HL-60 (cell line): Measurements from ENCODE around the gene FAM32A.

Experiments
- DNase-seq, 2 experiments: peaks; one replicate each; pipeline ENCODE4 v3.0.0-alpha.2; 2010 to 2020; ENCODE audit warnings: low read depth in 1 of 2, low spot score in 1 of 2
- H3K27ac ChIP-seq: fragments of 250-450 bp; sonication (Bioruptor Pico); replicated peaks from 2 replicates; pipeline ENCODE4 v1.5.1; 2020; ENCODE audit warnings: mild to moderate bottlenecking, moderate library complexity
- H3K27me3 ChIP-seq: fragments of 250-450 bp; sonication (Bioruptor Pico); 2 replicates; pipeline ENCODE4 v1.5.1; 2021; ENCODE audit warnings: mild to moderate bottlenecking, moderate library complexity; ENCODE audit not compliant: insufficient read depth, poor library complexity, severe bottlenecking
- H3K4me3 ChIP-seq: replicated peaks from 2 replicates; pipeline ENCODE4 v1.5.1; 2011; ENCODE audit warnings: mild to moderate bottlenecking, control low read depth, low read length; ENCODE audit not compliant: insufficient read depth
- CTCF ChIP-seq: IDR thresholded peaks from one replicate; pipeline ENCODE4 v1.5.1; 2011; ENCODE audit warnings: low read length, control low read depth, inconsistent platforms; ENCODE audit not compliant: insufficient read depth
- GABPA ChIP-seq: IDR thresholded peaks from 2 replicates; pipeline ENCODE4 v1.6.1; 2012; ENCODE audit warnings: low read depth
- POLR2AphosphoS5 ChIP-seq: IDR thresholded peaks from 2 replicates; pipeline ENCODE4 v1.6.1; 2012; ENCODE audit warnings: low read depth
- SPI1 ChIP-seq: IDR thresholded peaks from 2 replicates; pipeline ENCODE4 v1.6.1; 2012; ENCODE audit warnings: low read depth, mild to moderate bottlenecking, borderline replicate concordance
- TF ChIP-seq, protein P1 (sequence below): IDR thresholded peaks from 2 replicates; pipeline ENCODE4 v1.6.1; 2012; ENCODE audit warnings: low read depth; ENCODE audit not compliant: insufficient replicate concordance

Gene FAM32A

GRCh38 chr19:16210168-16210567, 25.0 kb downstream of the FAM32A start:
- TF ChIP-seq GABPA (no peak), SPI1 (no peak), POLR2AphosphoS5 (no peak), CTCF (no peak)
- TF ChIP-seq, protein P1, sequence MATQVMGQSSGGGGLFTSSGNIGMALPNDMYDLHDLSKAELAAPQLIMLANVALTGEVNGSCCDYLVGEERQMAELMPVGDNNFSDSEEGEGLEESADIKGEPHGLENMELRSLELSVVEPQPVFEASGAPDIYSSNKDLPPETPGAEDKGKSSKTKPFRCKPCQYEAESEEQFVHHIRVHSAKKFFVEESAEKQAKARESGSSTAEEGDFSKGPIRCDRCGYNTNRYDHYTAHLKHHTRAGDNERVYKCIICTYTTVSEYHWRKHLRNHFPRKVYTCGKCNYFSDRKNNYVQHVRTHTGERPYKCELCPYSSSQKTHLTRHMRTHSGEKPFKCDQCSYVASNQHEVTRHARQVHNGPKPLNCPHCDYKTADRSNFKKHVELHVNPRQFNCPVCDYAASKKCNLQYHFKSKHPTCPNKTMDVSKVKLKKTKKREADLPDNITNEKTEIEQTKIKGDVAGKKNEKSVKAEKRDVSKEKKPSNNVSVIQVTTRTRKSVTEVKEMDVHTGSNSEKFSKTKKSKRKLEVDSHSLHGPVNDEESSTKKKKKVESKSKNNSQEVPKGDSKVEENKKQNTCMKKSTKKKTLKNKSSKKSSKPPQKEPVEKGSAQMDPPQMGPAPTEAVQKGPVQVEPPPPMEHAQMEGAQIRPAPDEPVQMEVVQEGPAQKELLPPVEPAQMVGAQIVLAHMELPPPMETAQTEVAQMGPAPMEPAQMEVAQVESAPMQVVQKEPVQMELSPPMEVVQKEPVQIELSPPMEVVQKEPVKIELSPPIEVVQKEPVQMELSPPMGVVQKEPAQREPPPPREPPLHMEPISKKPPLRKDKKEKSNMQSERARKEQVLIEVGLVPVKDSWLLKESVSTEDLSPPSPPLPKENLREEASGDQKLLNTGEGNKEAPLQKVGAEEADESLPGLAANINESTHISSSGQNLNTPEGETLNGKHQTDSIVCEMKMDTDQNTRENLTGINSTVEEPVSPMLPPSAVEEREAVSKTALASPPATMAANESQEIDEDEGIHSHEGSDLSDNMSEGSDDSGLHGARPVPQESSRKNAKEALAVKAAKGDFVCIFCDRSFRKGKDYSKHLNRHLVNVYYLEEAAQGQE: no peak

GRCh38 chr19:16213076-16213475, 27.9 kb downstream of the FAM32A start:
- no peak for DNase-seq
- TF ChIP-seq GABPA: no peak
- TF ChIP-seq POLR2AphosphoS5: no peak
- no peak for TF ChIP-seq SPI1
- TF ChIP-seq CTCF: no peak
- TF ChIP-seq, protein P1: no peak
- Histone ChIP-seq H3K27ac (no peak overlapping the region), H3K27me3 (no peaks in the 10 kb centered on the region), H3K4me3 (no peak overlapping the region)

More at GRCh38 chr19:16210168-16210567, 25.0 kb downstream of the FAM32A start:
- H3K27ac ChIP-seq: no peak overlapping the region
- DNase-seq: no peak
- H3K4me3 ChIP-seq: no peak overlapping the region
- H3K27me3 ChIP-seq: no peaks in the 10 kb centered on the region

GRCh38 chr19:16216744-16217670, 31.8 kb downstream of the FAM32A start:
- no peak for DNase-seq
- H3K27me3 ChIP-seq: no peaks in the 10 kb centered on the region
- H3K4me3 ChIP-seq: no peak overlapping the region
- no peak for TF ChIP-seq GABPA
- no peak for TF ChIP-seq CTCF
- TF ChIP-seq POLR2AphosphoS5: no peak
- TF ChIP-seq, protein P1: no peak
- no peak for TF ChIP-seq SPI1
- H3K27ac ChIP-seq: no peak overlapping the region
